Activated CD8-positive, alpha-beta memory T cell treated with anti-CD3 and anti-CD28 coated beads for 1 hour (primary cell): ENCODE results near the gene PTGR2.
"Not testable (repeated sequence)": the region's sequence is repeated elsewhere in the genome, so short reads cannot be mapped to it uniquely, and the experiment has no call there.

Source experiments
- DNase-seq, 2 donors: peaks; one replicate each; pipeline ENCODE4 v3.0.0-alpha.2; 2020; ENCODE audit warnings: low read depth in 1 of 2; ENCODE audit errors: extremely low read depth in 1 of 2

PTGR2 gene

GRCh38 chr14:73833034-73833433 lies 18.6 kb upstream of the PTGR2 start:
- no peak for DNase-seq

- no peak for DNase-seq
These were observed 17.9 kb upstream of the PTGR2 start for GRCh38 chr14:73833530-73834260.

GRCh38 chr14:73834261-73834625 lies 17.4 kb upstream of the PTGR2 start:
- no peak for DNase-seq

GRCh38 chr14:73838293-73839034 lies 13.2 kb upstream of the PTGR2 start:
- not testable (repeated sequence) for DNase-seq

GRCh38 chr14:73842201-73842600 lies 9.4 kb upstream of the PTGR2 start:
- no peak for DNase-seq

GRCh38 chr14:73842851-73843250 lies 8.8 kb upstream of the PTGR2 start:
- no peak for DNase-seq

- no peak for DNase-seq
These were observed 8.3 kb upstream of the PTGR2 start for GRCh38 chr14:73843296-73843695.

- DNase-seq = no peak
These were observed 4.7 kb upstream of the PTGR2 start for GRCh38 chr14:73846947-73847346.

- DNase-seq = no peak
These were observed 631 bp upstream of the PTGR2 start for GRCh38 chr14:73851000-73851399.

GRCh38 chr14:73859145-73859544 lies 7.5 kb downstream of the PTGR2 start:
- DNase-seq = no peak

- DNase-seq = no peak
These were observed 9.4 kb downstream of the PTGR2 start for GRCh38 chr14:73861073-73861472.

- DNase-seq = no peak
These were observed 10.8 kb downstream of the PTGR2 start for GRCh38 chr14:73862480-73862879.

GRCh38 chr14:73863209-73863608 lies 11.6 kb downstream of the PTGR2 start:
- no peak for DNase-seq

GRCh38 chr14:73865534-73866113 lies 14.0 kb downstream of the PTGR2 start:
- DNase-seq = no peak

- not testable (repeated sequence) for DNase-seq
These were observed 18.1 kb downstream of the PTGR2 start for GRCh38 chr14:73869754-73870153.

GRCh38 chr14:73870525-73871235 lies 19.0 kb downstream of the PTGR2 start:
- no peak for DNase-seq

- DNase-seq = no peak
These were observed 22.0 kb downstream of the PTGR2 start for GRCh38 chr14:73873660-73874059.

GRCh38 chr14:73877790-73878189 lies 26.2 kb downstream of the PTGR2 start:
- no peak for DNase-seq

GRCh38 chr14:73878436-73878835 lies 26.8 kb downstream of the PTGR2 start:
- DNase-seq = no peak

- DNase-seq = no peak
These were observed 27.4 kb downstream of the PTGR2 start for GRCh38 chr14:73879027-73879426.

GRCh38 chr14:73884438-73885190 lies 33.0 kb downstream of the PTGR2 start:
- no peak for DNase-seq
